GM21390 (cell line): ENCODE measurements around the gene CNTF.

Experiments
- ATAC-seq: cut with Tn5 transposase; IDR thresholded peaks from one replicate; pipeline ENCODE4 v1.9.1; 2021; ENCODE audit not compliant: unreplicated experiment

CNTF gene

DNA sequence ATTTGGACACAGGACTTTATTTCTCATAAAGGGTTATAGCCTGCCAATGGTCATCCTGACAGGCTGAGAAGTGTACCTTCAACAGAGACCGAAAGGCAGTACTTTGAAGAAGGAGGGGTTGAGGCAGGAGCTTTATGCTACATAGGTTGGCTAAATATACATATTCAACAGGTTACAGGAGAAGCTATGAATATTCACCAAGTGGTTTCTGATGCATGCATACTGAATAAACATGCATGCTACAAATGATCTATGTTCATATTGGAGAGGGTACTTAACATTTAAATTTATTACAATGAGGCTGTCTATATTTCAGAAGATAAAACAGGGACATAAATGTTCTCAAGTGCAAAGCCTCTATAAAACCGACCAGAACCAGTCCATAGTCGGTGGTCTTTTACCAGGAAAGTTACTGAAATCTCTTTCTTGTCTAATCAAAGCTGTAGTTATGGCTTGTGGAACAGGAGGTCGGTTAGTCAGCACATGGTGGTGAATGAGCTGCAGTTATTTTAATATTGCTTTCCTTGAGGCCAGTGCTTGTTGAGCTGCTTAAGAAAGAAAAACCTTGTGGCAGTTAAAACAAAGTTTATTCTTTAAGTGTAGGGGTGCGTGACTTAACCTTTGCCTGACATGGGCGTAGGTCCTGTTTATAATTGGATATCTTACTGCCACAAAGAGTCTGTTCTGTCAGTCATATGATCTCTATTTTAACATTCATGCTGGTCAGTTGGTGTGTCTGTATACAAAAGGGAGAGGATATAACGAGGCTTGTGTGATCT, 19.5 kb downstream of the CNTF start:
- no peak for ATAC-seq

- no peak for ATAC-seq
Observed at GRCh38 chr11:58645854-58646253, 23.4 kb downstream of the CNTF start.

DNA sequence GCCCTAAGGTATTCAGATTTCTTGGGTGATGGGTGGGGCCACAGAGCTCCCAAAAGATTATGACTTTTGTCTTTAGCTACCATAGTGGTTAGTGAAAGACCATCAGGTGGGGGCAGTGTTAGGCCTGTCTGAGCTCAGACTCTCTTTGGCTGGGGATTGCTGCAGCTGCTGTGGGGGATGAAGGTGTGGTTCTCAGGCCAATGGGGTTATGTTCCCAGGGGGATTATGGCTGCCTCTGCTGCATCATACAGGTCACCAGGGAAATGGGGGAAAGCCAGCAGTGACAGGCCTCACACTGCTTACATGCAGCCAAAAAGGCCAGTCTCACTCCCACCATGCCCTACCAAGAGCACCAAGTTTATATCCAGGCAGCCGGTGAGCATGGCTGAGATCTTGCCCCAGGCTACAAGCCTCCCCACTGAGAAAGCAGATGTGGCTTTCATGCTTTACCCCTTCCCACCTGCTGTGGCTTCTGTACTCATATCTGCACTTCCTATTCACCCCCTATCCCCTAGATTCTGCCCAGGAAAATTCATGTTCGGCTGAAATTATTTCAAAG, 24.8 kb downstream of the CNTF start:
- peak; percentile 88 for ATAC-seq

DNA sequence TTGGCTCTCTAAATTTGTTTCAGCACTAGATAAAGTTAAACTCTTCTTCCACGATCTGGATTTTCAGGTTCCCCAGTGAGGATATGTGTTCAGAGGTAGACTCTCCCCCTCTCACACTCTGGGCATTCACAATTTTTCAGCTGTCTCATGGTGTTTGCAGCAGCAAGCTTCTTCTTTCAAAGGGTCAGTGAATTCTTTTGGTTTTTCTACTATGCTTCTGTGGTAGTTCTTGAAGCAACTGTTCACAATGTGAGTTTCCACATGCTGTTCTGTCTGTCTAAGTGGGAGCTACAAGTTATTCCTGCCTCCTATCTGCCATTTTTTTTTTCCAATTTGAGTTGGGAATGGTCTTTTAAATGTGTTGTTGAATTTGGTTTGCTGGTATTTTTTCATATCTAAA, 25.4 kb downstream of the CNTF start:
- no peak for ATAC-seq

DNA sequence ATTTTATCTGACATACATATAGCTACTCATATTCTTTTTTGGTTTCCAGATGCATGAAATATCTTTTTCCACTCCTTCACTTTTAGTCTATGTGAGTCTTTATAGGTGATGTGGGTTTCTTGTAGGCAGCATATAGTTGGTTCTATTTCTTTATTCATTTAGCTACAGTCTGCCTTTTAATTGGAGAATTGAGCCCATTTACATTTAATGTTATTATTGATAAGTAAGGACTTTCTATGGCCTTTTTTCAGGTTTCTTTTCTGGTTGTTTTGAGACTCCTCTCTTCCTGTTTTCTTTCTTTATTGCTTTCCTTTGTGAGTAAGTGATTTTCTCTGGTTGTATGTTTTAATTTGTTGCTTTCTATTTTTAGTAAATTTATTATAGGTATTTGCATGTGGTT, 27.2 kb downstream of the CNTF start:
- no peak for ATAC-seq

- ATAC-seq, result no peak
Observed at GRCh38 chr11:58650496-58650895, 28.0 kb downstream of the CNTF start.

GRCh38 chr11:58652726-58653280, 30.3 kb downstream of the CNTF start:
- no peak for ATAC-seq

DNA sequence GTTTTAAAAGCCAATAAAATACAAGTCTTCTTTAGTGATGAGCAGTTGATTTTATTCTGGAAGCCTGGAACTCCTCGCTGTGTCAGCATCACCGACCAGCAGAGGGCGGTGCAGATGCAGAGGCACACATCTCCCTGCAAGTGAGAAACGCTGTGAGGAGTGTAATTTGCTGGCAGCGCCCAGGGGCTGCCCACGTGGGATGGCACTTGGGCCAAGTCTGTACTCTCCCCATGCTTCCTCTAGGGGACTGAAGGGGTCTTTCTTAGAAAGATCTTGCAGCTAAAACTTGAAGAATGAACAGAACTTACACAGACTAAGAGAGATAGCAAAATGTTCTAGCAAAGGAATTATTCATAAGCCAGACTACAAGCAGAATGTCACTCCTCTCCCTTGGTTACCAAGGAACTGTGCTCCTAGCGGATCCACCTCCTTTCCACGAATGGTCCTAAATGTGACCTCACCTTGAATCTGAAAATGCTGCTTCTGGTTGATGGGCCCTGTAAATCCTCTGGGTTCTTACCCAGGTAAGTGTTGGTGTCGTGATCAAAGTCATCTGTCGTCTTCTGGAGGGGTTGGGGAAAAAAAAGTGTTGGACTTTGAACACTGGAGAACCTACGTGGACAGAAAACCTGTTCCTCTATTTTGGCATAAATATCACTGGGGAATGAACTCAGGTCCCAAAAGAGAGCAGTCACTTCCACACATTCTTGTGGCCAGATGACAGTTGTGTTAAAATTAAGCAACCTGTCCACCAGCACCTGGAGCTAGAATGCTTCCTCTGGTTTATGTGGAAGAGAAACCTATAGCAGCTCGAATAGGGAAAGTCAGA, 31.8 kb downstream of the CNTF start:
- peak; percentile 87 for ATAC-seq

- ATAC-seq, result no peak
Observed at GRCh38 chr11:58654908-58655296, 32.4 kb downstream of the CNTF start.

- no peak for ATAC-seq
Observed at GRCh38 chr11:58656348-58656747, 33.9 kb downstream of the CNTF start.

- ATAC-seq, result no peak
Observed at GRCh38 chr11:58658623-58659022, 36.2 kb downstream of the CNTF start.

DNA sequence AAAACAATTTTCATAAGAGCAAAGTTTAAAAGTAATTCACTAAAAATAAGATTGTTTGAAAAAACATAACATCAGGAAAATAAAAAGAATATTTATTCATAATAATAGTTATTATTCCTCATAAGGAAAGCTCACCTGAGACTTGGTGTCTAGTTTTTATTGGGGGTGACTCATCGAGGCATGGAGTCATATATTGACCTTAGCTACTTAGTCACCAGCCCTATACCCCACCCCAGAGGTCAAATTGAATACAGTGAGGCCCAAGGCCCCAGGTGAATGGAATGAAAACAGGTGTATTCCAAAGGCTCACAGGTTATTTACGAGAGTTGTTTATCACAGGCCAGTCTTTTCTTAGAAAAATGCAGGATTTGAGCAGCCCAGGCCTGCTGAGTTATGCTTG, 36.9 kb downstream of the CNTF start:
- no peak for ATAC-seq

DNA sequence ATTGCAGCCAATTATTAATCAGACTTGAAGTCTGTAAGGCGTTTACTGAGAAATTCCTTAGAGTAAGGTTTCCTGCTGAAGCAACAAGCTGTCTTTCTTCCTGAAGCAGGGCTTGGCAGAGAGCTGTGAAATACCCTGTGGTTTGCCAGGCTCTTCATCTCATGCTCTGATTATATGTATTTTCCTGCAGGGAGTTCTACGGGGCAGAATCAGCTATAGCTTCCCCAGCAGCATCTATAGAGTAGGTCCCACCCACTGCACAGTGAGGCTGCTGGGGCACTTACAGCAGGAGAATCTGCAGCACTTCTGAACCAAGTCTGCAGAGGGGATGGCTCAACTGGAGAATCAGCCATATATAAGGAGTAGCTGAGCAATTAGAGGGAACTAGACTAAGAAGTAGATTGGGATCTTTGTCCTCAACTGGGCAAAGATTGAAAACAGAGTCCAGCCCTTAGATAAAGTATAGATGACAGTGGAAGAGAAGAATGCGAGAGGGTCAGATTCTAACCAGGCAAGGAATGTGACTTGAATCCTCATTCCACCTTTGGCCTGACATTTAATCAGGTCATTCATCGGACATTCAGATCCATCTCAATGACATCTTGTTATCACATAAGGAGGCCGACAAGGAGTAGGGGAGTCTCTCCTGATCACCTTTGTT, 37.6 kb downstream of the CNTF start:
- no peak for ATAC-seq

DNA sequence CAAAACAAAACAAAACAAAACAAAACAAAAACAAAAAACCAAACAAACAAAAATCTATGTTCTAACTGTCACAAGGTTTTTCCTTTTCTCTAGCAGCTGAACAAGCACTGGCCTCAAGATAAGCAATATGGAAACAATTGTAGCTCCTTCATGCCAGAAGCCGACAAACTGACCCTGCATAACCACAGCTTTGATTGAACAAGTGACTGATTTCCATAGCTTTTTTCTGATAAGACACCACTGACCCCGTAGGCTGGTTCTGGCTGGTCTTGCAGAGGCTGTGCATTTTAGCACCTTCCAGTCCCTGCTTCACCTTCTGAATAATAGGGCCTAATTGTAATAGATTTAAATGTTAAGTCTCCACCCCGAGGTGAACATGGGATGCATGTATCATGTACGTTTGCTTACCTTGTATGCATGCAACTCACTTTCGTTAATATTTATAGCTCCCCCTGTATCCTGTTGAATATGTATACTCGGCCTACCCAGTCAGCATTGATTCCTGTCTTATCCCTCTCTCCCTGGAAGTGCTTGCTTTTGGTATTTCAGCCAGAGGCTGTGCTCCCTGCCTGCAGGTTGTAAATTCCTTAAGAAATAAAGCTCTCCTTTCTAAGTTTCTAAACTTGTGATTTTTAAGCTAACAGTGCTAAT, 49.6 kb downstream of the CNTF start:
- ATAC-seq, result no peak

DNA sequence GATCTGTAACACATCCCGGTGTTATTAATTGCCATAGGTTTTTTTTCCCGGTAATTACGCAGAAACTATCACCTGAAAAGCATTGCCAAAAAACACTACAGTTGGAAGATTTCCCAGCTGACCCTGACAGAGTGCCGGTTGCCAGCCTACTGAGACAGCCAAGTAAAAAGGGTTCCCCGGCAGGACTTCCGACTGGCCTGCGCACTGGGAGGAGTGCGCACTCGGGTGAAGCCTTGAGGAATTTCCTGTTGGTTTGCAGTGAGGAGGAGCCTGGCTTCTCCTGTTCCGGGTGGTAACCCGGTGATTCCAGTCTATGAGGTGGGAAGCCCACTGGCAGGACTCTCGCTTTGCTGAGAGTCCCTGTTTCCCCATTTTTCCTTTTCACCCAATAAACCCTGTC, 52.1 kb downstream of the CNTF start:
- ATAC-seq, result no peak
